HG03196 (cell line): Measurements from ENCODE around the gene EHMT2.
A peak's percentile ranks its signal among the peaks of the same experiment; 100 is the strongest.
"Not testable (repeated sequence)": the region's sequence is repeated elsewhere in the genome, so short reads cannot be mapped to it uniquely, and the experiment has no call there.

Experiments used
- ATAC-seq: cut with Tn5 transposase; IDR thresholded peaks from one replicate; pipeline ENCODE4 v1.9.1; 2021; ENCODE audit not compliant: unreplicated experiment

EHMT2 gene

GRCh38 chr6:31874084-31874670 is 23.3 kb downstream of the EHMT2 start:
- no peak for ATAC-seq

GRCh38 chr6:31871046-31871659 is 26.3 kb downstream of the EHMT2 start:
- no peak for ATAC-seq

GRCh38 chr6:31870385-31870921 is 27.0 kb downstream of the EHMT2 start:
- ATAC-seq, result no peak

- ATAC-seq, result no peak
Measured at GRCh38 chr6:31869343-31869742, 28.2 kb downstream of the EHMT2 start.

- not testable (repeated sequence) for ATAC-seq
Measured at GRCh38 chr6:31868658-31868971, 28.9 kb downstream of the EHMT2 start.

GRCh38 chr6:31865205-31866118 is 32.0 kb downstream of the EHMT2 start:
- no peak for ATAC-seq

- ATAC-seq, result no peak
Measured at GRCh38 chr6:31864818-31865204, 32.7 kb downstream of the EHMT2 start.

- not testable (repeated sequence) for ATAC-seq
Measured at GRCh38 chr6:31864123-31864562, 33.4 kb downstream of the EHMT2 start.

- ATAC-seq, result peak; percentile 93
Measured at GRCh38 chr6:31862344-31863235, 34.9 kb downstream of the EHMT2 start, which contains the start of gene NEU1. TSS of gene NEU1 (minus strand) at chr6:31862821. CDS start at chr6:31862776, 45 bp downstream.

GRCh38 chr6:31861919-31862343 is 35.6 kb downstream of the EHMT2 start:
- no peak for ATAC-seq

GRCh38 chr6:31861150-31861549 is 36.3 kb downstream of the EHMT2 start:
- ATAC-seq, result no peak

- ATAC-seq, result no peak
Measured at GRCh38 chr6:31860349-31860748, 37.1 kb downstream of the EHMT2 start.

- no peak for ATAC-seq
Measured at GRCh38 chr6:31859923-31860322, 37.6 kb downstream of the EHMT2 start.

- no peak for ATAC-seq
Measured at GRCh38 chr6:31858707-31859106, 38.8 kb downstream of the EHMT2 start.

- ATAC-seq, result not testable (repeated sequence)
Measured at GRCh38 chr6:31857774-31858173, 39.7 kb downstream of the EHMT2 start.

- not testable (repeated sequence) for ATAC-seq
Measured at GRCh38 chr6:31851980-31852718, 45.3 kb downstream of the EHMT2 start.

GRCh38 chr6:31851485-31851832 is 46.0 kb downstream of the EHMT2 start:
- ATAC-seq, result no peak

GRCh38 chr6:31850765-31851484 is 46.6 kb downstream of the EHMT2 start:
- no peak for ATAC-seq

GRCh38 chr6:31847276-31847978 is 50.1 kb downstream of the EHMT2 start:
- no peak for ATAC-seq
